T follicular helper cell (primary cell): ENCODE results near the gene MET.

Experiments used
- DNase-seq: peaks from one replicate; pipeline ENCODE4 v3.0.0-alpha.2; 2020; ENCODE audit warnings: low read depth

MET gene

DNA sequence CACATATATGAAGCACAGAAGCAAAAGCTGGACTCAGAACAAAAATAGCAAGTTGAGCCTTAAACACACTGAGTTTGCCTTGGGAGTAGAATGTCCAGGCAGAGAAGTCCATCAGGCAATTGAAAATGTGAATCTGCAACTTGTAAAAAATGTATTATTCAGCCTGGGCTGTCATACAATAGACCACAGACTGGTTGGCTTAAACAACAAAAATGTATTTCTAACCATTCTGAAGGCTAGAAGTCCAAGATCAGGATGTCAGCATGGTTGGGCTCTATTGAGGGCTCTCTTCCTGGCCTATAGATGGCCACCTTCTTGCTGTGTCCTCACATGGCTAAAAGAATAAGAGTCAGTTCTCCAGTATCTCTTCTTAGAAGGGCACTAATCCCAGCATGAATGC lies 113.8 kb downstream of the MET start:
- no peak for DNase-seq

DNA sequence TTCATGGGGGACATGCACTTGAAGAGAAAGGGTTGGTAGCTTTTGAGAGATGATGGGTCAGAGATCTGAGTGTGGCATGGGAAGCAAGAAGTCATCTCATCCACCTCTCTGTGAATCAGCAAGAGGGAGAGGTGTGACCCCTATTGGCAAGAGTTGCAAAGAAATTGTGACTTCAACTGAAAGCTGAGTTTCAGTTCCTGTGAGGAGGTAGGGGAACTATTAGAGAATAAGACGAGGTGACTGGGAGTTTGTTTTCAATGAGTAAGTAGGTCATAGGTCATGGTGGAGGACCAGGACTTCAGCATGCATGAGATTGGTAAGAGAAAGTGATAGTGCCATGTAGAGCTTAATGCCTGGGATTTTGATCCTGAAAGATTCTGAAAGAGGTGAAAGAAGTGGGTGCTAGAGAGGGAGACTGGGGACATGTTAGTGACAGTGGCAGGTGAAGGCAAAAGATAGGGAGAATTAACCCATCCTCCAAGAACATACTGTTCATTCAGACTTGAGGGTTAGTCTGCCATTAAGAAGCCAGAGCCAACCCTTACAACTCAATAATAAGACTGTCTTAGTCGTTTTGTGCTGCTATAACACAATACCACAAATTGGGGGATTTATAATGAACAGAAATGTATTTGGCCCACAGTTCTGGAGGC lies 114.9 kb downstream of the MET start:
- no peak for DNase-seq

DNA sequence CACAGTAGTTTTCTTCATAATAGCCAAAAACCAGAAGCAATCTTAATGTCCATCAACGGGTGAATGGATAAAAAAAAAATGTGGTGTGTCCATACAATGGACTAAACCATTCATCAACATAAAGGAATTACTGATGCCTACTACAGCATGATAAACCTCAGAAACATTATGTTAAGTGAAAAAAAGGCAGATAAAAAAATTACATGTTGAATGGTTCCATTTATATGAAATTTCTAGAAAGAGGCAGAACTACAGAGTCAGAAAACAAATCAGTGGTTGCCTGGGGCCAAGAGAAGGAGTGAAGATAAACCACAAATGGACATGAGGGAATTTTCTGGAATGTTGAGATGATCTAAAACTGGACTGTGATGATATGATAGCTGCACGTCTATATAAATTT lies 115.9 kb downstream of the MET start:
- DNase-seq = no peak

DNA sequence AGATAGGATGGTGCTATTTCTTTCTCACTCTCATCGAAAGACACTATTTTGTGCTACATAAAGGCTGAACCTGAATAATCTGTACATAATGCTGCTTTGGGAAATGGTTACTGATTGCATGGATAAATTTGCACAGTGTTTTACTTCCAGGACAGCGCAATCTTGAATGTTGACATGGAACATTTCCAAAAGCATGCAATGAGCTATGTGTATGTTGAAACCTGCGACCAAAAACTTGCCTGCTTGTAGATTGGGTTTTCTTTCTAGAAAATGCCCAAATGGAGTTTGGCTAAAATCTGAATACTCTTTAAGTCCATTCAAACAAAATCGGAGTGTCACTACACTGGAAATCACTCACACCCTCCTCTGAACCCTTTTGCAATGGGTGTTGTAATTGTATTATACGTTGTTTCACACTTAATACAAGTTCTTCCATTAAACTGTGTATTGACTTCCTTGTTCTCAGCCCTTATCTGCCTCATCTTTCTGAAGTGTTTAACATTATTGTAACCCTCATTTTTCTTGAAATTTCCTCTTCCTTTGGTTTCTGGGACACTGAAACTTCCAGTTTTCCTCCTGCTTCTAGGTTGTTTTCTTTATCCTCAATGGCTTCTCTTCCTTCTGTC lies 116.7 kb downstream of the MET start:
- no peak for DNase-seq

DNA sequence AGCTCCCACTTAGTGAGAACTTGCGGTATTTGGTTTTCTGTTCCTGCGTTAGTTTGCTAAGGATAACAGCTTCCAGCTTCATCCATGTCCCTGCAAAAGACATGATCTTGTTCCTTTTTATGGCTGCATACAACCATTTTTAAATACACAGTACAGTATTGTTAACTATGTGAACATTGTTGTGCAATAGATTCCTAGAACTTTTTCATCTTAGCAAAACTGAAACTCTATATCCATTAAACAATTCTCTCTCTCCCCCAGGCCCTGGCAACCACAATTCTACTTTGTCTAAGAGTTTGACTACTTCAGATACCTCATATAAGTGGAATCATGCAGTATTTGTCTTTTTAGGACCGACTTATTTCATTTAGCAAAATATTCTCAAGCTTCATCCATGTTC lies 118.0 kb downstream of the MET start:
- no peak for DNase-seq

DNA sequence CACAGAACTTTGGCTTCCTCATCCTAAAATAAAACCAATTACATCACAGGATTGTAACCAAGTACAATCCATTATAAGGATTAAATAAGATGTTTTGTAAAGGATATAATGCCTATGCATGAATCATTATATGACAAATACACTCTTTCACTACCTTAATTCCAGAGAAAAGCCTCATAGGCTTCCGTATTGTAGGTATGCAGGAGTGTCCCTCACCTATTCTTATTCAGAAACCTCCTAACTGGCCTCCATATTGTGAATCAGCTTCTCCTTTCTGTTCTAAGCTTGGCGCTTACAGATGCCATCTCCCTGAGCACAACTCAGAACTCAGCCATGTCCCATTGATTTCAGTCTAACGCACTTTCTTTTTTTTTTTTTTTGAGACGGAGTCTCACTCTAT lies 120.8 kb downstream of the MET start:
- DNase-seq = no peak

DNA sequence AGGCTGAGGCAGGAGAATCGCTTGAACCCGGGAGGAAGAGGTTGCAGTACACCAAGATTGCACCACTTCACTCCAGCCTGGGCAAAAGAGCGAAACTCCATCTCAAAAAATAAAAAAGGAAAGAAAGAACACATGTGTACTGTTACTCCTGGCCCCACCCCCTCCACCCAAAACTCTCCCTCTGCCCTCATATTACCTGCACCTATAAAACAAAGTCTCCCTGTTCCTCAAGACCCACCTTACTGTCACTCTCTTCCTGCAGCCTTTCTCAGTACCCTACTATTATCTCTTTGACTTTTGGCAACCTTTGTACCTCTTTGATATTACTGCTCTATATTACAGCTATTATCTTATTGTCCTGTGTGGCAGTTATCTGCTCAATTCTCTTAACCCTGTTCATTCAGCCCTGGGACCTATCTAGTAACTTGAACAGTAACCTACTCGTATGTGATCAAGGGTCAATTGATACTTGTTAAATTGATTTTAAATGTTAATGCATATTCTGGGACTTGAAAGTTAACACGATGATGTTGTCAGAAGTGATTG lies 121.9 kb downstream of the MET start:
- no peak for DNase-seq

DNA sequence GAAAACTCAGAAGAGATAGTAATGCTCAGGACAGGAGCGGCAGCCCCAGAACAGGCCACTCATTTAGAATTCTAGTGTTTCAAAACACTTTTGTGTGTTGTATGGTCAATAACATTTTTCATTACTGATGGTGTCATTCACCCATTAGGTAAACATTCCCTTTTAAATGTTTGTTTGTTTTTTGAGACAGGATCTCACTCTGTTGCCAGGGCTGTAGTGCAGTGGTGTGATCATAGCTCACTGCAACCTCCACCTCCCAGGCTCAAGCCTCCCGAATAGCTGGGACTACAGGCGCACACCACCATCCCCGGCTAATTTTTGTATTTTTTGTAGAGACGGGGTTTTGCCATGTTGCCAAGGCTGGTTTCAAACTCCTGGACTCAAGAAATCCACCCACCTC lies 124.5 kb downstream of the MET start:
- DNase-seq = no peak

DNA sequence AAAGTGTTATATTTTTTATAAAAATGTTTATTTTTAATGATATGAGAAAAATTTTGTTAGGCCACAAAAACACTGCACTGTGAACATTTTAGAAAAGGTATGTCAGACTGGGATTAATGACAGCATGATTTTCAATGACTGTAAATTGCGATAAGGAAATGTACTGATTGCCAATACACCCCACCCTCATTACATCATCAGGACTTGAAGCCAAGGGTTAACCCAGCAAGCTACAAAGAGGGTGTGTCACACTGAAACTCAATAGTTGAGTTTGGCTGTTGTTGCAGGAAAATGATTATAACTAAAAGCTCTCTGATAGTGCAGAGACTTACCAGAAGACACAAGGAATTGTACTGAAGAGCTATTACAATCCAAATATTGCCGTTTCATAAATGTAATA lies 125.6 kb downstream of the MET start:
- no peak for DNase-seq

DNA sequence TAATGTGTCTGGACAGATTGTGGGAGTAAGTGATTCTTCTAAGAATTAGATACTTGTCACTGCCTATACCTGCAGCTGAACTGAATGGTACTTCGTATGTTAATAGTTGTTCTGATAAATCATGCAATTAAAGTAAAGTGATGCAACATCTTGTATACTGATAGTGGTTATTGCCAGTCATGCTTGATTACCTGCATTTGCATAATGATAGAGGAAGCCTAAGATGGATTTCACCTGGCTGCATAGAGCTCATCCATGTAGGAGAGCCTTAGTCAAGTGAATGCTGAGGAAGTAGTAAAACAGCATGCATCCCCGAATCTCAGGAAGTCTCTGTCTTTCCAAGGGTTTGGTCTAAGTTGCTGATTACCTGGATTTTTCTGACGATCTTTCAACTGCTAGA lies 126.2 kb downstream of the MET start:
- no peak for DNase-seq

DNA sequence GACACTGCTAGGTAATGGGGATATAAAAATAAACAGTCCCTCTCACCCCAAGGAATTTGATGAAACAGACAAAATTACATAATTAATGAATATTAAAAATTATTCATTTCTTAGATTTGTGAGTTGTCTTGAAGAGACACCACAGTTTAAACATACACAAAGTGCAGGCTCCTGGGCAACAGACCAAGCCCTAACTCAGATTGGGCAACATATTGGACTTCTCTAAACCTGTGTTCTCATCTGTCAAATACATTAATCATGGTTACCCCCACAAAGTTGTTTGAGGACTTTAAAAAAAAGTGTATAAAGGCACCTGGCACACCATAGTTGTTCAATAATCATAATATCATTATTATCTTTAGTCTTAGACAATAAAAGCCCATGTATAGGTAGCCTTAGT lies 127.9 kb downstream of the MET start:
- DNase-seq = no peak

DNA sequence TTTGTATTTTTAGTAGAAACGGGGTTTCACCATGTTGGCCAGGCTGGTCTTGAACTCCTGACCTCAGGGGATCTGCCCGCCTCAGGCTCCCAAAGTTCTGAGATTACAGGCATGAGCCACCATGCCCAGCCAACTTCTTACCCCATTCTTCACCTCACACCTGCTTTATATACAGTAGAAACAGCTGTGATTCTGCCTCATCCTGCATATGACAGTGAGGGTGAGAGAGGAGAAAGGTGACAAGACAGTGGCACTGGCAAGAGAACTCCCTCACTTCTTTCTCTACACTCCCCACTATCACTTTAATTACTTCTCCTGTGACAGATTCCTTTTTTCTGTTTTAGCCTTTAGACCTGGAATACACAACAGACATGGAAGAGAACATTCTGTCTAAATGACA lies 128.6 kb downstream of the MET start:
- no peak for DNase-seq

DNA sequence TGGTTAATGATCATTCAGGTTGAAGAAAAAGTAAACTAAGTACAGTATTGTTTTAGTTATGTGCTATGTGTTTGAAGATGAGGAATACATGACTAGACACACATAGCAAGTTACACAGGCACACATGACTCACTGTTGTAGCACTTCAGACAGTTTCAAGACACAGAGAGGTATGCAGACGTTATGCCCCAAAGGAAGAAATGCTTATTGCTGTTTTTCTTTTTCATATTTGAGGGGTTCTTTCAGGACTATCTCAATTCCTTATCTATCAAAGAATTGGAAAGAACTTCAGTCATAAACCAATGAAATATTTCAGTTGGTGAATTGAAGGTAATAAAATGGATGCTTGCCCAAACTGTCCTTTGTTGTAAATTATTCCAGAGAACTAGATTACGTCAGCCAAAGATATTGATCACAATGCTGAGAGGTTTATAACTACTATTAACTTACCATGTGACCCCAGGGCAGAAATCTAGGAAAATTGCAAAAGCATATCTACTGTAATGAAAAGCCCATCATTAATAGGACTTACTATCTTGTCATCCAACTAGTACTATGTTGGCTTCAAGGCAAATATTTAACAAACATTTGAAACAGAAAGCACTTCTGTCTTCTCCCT lies 129.2 kb downstream of the MET start:
- DNase-seq = no peak

DNA sequence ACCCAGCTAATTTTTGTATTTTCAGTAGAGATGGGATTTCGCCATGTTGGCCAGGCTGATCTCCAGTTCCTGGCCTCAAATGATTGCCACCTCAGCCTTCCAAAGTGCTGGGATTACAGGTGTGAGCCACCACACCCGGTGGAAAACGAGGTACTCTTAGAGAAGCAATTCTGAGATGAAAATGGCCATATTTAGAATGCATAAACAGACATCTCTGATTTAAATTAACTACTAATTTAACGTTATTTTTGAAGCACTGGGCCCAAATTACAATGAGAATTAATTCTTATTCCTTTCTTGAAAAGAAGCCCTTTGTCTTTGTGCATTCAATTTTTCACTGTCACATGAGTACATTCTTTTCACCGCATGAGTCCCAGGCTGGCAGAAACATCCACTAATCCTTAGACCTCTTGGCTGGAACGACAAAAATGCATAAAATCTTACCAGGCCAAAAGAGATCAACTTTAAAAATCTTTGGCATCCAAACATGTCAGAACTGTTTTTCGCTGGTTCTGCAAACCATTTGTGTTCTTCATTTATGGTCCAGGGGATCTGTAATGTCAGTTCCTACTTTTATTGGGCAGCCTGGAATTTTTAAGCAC lies 130.2 kb downstream of the MET start:
- no peak for DNase-seq

DNA sequence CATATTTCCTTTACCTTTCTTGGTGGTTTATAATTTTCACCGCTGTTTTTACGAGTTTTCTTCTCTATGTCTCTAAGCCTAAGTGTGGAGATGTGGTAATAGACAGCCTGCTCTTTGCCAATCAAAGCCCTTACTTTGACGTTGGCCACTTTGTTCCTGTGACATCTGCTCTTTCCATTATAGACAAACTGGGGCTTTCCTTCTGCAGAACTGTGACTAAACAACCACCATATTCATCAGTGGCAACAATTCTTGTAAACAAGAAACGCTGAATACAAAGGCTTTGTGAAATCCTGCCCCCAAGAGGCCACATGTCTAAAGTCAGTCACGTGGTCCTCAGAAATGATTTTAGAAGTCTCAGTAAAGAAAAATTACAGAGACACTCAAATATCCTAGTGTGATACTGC lies 130.8 kb downstream of the MET start:
- no peak for DNase-seq

DNA sequence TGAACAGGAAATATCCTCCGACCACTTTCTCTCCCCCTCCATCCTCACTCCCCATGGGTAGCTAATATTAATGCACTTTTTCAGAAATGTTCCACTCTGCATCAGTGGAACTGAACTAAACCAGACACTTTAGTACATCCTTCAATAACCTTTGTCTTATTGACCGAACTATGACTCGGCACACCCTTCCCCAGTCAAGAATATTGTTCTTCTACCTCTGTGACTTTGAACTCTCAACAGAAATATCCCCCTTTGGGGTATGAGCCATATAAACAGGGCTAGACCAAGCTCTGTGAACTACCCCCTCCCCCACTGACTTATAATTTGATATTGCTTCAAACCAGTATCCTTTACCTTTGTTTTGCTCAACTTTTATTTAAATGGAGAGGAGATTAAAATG lies 132.5 kb downstream of the MET start:
- no peak for DNase-seq

DNA sequence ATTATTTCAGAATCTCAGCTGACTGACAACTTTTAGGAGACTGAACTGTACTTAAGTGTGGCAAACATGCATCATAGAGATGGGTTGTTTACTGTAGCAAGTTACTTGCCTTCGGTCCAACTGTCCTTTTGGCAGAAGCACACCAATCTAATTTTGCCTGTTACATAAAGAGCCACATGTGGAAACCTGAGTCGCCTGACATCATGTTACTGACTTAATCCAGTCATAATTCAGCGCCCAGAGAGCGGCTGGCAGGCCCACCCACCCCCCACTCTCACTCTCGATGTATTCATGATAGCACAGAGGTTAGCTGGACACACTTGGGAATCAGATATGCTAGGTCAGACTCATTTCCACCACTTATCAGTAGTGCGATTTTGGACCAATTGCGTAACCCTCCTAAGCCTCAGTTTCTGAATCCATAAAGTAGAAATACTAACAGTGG lies 133.1 kb downstream of the MET start:
- DNase-seq = no peak

DNA sequence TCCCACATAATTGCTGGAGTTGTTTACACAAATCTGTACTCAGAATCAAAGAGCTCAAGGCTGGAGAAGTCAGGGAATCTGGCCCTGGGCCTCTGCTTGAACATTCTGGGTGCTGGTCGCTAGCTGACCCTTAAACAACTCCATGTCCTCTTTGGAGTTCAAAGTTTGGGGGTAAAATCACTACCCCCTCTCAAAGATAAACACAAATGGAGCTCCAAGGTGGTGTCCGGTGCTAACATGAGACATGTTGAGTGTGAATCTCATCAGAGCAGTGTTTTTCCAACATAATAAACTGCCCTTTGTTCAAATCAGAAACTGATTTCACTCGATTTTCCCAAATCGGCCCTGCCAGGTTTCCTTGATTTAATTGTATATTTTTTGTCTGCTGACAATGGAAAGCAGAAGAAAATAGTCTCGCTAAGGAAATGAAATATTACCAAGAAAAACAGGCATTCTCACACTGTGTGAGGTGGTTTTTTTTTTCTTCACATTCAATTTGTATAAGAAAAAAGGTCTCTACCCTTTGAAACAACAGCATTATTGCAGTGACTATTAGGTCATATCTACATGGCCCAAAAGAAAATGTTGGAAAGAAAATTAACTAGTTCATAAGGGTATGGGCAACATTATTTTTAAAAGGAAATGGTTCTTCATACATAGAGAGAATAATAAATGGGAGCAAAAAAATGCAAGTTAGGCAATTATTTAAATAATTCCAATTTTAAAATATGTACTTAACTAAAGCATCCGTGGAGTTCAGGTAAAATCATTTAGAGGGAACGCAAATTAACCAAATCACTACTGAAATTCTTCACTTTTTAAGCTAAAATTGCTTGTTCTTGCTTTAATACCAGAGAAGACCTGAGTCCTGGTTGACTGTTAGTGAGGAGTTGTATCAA lies 134.3 kb downstream of the MET start:
- DNase-seq = no peak

DNA sequence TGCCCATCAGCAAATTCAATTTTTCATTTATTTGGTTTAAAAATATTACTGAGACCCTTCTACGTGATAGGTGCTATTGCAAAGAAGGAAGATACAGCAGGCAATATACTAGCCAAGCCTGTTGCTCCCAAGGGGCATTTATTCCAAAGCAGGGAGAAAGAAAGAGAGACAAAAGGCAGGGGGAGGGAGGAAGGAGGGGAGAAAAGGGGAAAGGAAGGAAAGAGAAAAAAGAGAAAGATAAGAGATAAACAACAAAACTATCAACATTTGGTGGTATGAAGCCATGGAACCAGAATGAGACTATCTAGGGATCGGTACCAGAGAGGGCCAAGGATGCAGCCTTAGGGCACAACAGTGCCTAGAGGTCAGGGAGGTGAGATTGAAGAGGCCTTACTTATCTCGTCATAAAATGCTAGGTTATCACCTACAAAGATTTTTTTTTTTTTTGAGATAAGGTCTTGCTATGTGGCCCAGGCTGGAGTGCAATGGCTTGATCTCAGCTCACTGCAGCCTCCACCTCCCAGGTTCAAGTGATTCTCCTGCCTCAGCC lies 135.1 kb downstream of the MET start:
- DNase-seq = no peak

DNA sequence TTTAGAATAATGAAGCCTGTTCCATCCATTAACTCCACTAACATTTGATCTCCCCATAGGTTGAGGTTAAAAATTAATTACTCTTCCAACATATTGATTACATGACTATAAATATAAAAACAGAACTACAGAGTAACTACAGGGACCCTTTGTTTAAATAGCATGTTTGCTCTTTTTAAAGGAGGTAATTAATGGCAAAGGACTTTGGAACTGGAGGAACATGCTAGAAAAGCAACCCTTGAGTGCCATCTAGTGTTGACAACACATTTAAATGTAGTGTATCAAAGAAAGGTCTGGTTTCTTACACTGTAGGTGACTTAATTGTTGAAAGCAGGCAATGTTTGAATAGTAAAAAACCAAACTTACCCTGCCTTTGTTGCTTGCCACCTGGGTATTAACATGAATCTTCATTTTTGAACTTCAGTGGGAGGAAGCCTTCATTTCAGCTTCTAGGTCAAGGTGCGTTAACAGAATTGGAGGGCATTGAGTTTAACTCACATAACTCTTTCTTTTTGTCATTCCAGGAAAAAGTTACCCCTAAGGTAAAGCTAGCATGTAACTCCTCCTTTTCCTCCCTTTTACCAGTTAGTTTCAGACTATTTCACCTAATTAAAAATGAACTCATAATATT lies 137.8 kb downstream of the MET start:
- no peak for DNase-seq
